Measurements from ENCODE around the gene HPGD. TPM values are rescaled to one million over a fixed set of nuclear protein-coding genes. Genes with fewer than 3 reads are reported as not detected.

Gene HPGD
- total and polyA plus RNA-seq, 7 donors, result 0.40 to 6.5 (median 0.98) TPM

- no peaks in the 10 kb centered on the region for H3K36me3 ChIP-seq (ENCODE audit: insufficient read depth in 1 of 2, low read depth in 1 of 2)
- DNase-seq (no peak), ATAC-seq (no peak)
- H3K9me3 ChIP-seq, result no peaks in the 10 kb centered on the region
- H3K4me1 ChIP-seq, result no peaks in the 10 kb centered on the region
- WGBS, 3 donors, result 52 to 75% (median 57%) methylated on average over 2 of the region's 2 CpGs
- H3K4me3 ChIP-seq, result no peak overlapping the region
- intact Hi-C loops (cut with DNase I), result no loop called here
- no peaks in the 10 kb centered on the region for H3K27me3 ChIP-seq (ENCODE audit: insufficient read depth in 3 of 3, low read length in 2 of 3)
- TF ChIP-seq CTCF (IDR thresholded peaks at IDR 0.05), result no peak
- H3K27ac ChIP-seq, result no peak overlapping the region
Observed at GRCh38 chr4:174559894-174560293, 37.6 kb upstream of the HPGD start.

GRCh38 chr4:174555789-174556630, 33.7 kb upstream of the HPGD start:
- no peak for DNase-seq
- WGBS, 3 donors, result 81 to 89% (median 85%) methylated on average over 4 of the region's 4 CpGs
- no peak overlapping the region for H3K4me3 ChIP-seq
- H3K9me3 ChIP-seq, result no peaks in the 10 kb centered on the region
- no peaks in the 10 kb centered on the region for H3K4me1 ChIP-seq
- TF ChIP-seq CTCF (IDR thresholded peaks at IDR 0.05), result no peak
- no peak overlapping the region for H3K27ac ChIP-seq
- H3K27me3 ChIP-seq (ENCODE audit: insufficient read depth in 3 of 3, low read length in 2 of 3), result no peaks in the 10 kb centered on the region
- no peaks in the 10 kb centered on the region for H3K36me3 ChIP-seq (ENCODE audit: insufficient read depth in 1 of 2, low read depth in 1 of 2)
- intact Hi-C loops (cut with DNase I), result no loop called here
- ATAC-seq, result no peak

DNA sequence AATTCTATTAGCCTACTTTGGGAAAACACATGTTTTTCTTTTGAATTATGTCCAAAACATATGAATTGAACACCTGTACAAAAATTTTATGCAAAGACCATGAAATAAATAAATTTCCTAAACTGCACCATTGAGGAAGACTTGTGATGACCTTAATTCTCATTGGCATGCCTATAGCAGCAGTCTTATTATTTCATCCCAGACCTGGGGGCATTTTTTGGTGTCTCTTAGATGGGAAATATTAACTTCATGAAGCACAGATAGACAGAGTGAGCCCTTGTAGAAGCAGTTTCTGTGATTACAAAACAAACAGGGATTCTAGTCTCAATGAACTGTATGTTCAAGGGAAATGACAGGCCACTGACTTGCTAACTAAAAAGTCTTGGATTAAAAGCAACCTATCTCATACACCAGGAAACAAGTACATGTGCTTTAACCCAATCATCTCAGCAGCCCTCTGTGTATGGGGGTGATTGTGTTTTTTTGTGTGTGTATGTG, 32.0 kb upstream of the HPGD start:
- intact Hi-C loops (cut with DNase I), result no loop called here
- DNase-seq (no peak), ATAC-seq (no peak)
- Histone ChIP-seq H3K27ac (no peak overlapping the region), H3K4me1 (no peaks in the 10 kb centered on the region), H3K36me3 (ENCODE audit: insufficient read depth in 1 of 2, low read depth in 1 of 2) (no peaks in the 10 kb centered on the region), H3K9me3 (no peaks in the 10 kb centered on the region), H3K4me3 (no peak overlapping the region), H3K27me3 (ENCODE audit: insufficient read depth in 3 of 3, low read length in 2 of 3) (no peaks in the 10 kb centered on the region)
- no peak for TF ChIP-seq CTCF (IDR thresholded peaks at IDR 0.05)

GRCh38 chr4:174553828-174554227, 31.5 kb upstream of the HPGD start:
- no peak overlapping the region for H3K4me3 ChIP-seq
- no peaks in the 10 kb centered on the region for H3K9me3 ChIP-seq
- ATAC-seq (no peak), DNase-seq (no peak)
- H3K27me3 ChIP-seq (ENCODE audit: insufficient read depth in 3 of 3, low read length in 2 of 3), result no peaks in the 10 kb centered on the region
- intact Hi-C loops (cut with DNase I), result no loop called here
- no peak overlapping the region for H3K27ac ChIP-seq
- no peak for TF ChIP-seq CTCF (IDR thresholded peaks at IDR 0.05)
- no peaks in the 10 kb centered on the region for H3K36me3 ChIP-seq (ENCODE audit: insufficient read depth in 1 of 2, low read depth in 1 of 2)
- WGBS, 3 donors, result 19 to 28% (median 28%) methylated on average over 2 of the region's 2 CpGs
- H3K4me1 ChIP-seq, result no peaks in the 10 kb centered on the region
